Measurements from ENCODE around the gene COL28A1.

COL28A1 gene

GRCh38 chr7:7422641-7423040 is 113.0 kb downstream of the COL28A1 start:
- Histone ChIP-seq H3K4me1 (ENCODE audit: low read depth, poor library complexity, severe bottlenecking) (peaks cover 6% of the 10 kb centered on the region), H3K27ac (no peak overlapping the region), H3K79me2 (ENCODE audit: insufficient read depth, low read depth) (no peaks in the 10 kb centered on the region), H4K20me1 (ENCODE audit: insufficient read depth) (no peaks in the 10 kb centered on the region), H3K9ac (no peak overlapping the region), H3K4me3 (IDR thresholded peaks at IDR 0.05; ENCODE audit: insufficient read depth, low read depth, low read length) (no peak overlapping the region), H3K36me3 (ENCODE audit: insufficient read depth) (no peaks in the 10 kb centered on the region), H2AFZ (ENCODE audit: low read depth) (no peak overlapping the region), H3K4me2 (no peak overlapping the region), H3K27me3 (ENCODE audit: insufficient read depth, low read depth) (no peaks in the 10 kb centered on the region)
- TF ChIP-seq, protein P1, sequence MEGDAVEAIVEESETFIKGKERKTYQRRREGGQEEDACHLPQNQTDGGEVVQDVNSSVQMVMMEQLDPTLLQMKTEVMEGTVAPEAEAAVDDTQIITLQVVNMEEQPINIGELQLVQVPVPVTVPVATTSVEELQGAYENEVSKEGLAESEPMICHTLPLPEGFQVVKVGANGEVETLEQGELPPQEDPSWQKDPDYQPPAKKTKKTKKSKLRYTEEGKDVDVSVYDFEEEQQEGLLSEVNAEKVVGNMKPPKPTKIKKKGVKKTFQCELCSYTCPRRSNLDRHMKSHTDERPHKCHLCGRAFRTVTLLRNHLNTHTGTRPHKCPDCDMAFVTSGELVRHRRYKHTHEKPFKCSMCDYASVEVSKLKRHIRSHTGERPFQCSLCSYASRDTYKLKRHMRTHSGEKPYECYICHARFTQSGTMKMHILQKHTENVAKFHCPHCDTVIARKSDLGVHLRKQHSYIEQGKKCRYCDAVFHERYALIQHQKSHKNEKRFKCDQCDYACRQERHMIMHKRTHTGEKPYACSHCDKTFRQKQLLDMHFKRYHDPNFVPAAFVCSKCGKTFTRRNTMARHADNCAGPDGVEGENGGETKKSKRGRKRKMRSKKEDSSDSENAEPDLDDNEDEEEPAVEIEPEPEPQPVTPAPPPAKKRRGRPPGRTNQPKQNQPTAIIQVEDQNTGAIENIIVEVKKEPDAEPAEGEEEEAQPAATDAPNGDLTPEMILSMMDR (conservative IDR thresholded peaks at IDR 0.05; ENCODE audit: low read depth, low read length) = no peak

DNA sequence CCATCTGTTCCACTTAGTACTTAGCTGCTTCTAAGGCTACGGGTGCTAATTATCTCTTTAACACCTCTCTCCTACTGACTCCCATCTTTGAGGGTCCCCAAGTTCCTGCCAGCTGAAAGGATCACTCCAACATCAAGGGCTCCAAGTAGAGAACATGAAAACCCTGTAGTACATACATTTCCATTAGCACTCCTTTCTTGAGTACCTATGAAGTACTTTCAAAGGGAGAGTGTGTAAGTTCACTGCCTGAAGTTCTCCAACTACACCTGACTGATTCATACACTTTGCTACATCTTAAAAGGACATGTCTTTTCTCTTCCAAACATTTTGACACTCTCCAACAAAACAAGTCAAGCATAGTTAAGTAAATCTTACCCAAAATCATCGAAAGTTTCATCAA is 113.8 kb downstream of the COL28A1 start:
- TF ChIP-seq, protein P1 (conservative IDR thresholded peaks at IDR 0.05; ENCODE audit: low read depth, low read length) = no peak
- no peak overlapping the region for H3K4me3 ChIP-seq (IDR thresholded peaks at IDR 0.05; ENCODE audit: insufficient read depth, low read depth, low read length)
- H3K27ac ChIP-seq = no peak overlapping the region
- no peaks in the 10 kb centered on the region for H3K79me2 ChIP-seq (ENCODE audit: insufficient read depth, low read depth)
- H3K27me3 ChIP-seq (ENCODE audit: insufficient read depth, low read depth) = no peaks in the 10 kb centered on the region
- H3K36me3 ChIP-seq (ENCODE audit: insufficient read depth) = no peaks in the 10 kb centered on the region
- H3K4me2 ChIP-seq = no peak overlapping the region
- no peaks in the 10 kb centered on the region for H4K20me1 ChIP-seq (ENCODE audit: insufficient read depth)
- no peak overlapping the region for H2AFZ ChIP-seq (ENCODE audit: low read depth)
- H3K9ac ChIP-seq = no peak overlapping the region
- H3K4me1 ChIP-seq (ENCODE audit: low read depth, poor library complexity, severe bottlenecking) = peaks cover 6% of the 10 kb centered on the region

DNA sequence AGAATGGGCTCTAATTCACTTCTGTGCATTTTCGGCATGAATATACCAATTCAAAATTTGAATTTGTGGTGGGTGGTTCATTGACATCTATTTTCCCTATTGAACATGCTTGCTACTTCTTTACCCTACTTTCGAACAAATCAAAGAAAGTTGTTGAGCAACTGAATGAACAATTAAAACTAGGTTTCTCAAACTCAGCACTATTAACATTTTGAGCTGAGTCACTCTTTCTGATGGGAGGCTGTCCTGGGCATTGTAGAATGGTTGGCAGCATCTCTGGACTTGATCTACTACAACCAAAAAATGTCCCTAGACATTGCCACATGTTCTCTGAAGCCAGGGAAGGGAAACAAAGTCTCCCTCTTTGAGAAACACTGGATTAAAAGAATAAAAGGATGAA is 116.7 kb downstream of the COL28A1 start:
- H3K4me3 ChIP-seq (IDR thresholded peaks at IDR 0.05; ENCODE audit: insufficient read depth, low read depth, low read length) = no peak overlapping the region
- no peak overlapping the region for H3K4me2 ChIP-seq
- no peaks in the 10 kb centered on the region for H3K4me1 ChIP-seq (ENCODE audit: low read depth, poor library complexity, severe bottlenecking)
- H3K27ac ChIP-seq = no peak overlapping the region
- no peaks in the 10 kb centered on the region for H3K79me2 ChIP-seq (ENCODE audit: insufficient read depth, low read depth)
- no peaks in the 10 kb centered on the region for H4K20me1 ChIP-seq (ENCODE audit: insufficient read depth)
- H3K9ac ChIP-seq = no peak overlapping the region
- no peaks in the 10 kb centered on the region for H3K36me3 ChIP-seq (ENCODE audit: insufficient read depth)
- H3K27me3 ChIP-seq (ENCODE audit: insufficient read depth, low read depth) = no peaks in the 10 kb centered on the region
- no peak overlapping the region for H2AFZ ChIP-seq (ENCODE audit: low read depth)
- TF ChIP-seq, protein P1 (conservative IDR thresholded peaks at IDR 0.05; ENCODE audit: low read depth, low read length) = no peak

GRCh38 chr7:7417851-7418250 is 117.8 kb downstream of the COL28A1 start:
- Histone ChIP-seq H2AFZ (ENCODE audit: low read depth) (no peak overlapping the region), H3K27ac (no peak overlapping the region), H4K20me1 (ENCODE audit: insufficient read depth) (no peaks in the 10 kb centered on the region), H3K4me1 (ENCODE audit: low read depth, poor library complexity, severe bottlenecking) (no peaks in the 10 kb centered on the region), H3K79me2 (ENCODE audit: insufficient read depth, low read depth) (no peaks in the 10 kb centered on the region), H3K27me3 (ENCODE audit: insufficient read depth, low read depth) (no peaks in the 10 kb centered on the region), H3K4me3 (IDR thresholded peaks at IDR 0.05; ENCODE audit: insufficient read depth, low read depth, low read length) (no peak overlapping the region), H3K36me3 (ENCODE audit: insufficient read depth) (no peaks in the 10 kb centered on the region), H3K9ac (no peak overlapping the region), H3K4me2 (no peak overlapping the region)
- TF ChIP-seq, protein P1 (conservative IDR thresholded peaks at IDR 0.05; ENCODE audit: low read depth, low read length) = no peak
